ENCODE measurements around the gene GBX1.

GBX1 gene

DNA sequence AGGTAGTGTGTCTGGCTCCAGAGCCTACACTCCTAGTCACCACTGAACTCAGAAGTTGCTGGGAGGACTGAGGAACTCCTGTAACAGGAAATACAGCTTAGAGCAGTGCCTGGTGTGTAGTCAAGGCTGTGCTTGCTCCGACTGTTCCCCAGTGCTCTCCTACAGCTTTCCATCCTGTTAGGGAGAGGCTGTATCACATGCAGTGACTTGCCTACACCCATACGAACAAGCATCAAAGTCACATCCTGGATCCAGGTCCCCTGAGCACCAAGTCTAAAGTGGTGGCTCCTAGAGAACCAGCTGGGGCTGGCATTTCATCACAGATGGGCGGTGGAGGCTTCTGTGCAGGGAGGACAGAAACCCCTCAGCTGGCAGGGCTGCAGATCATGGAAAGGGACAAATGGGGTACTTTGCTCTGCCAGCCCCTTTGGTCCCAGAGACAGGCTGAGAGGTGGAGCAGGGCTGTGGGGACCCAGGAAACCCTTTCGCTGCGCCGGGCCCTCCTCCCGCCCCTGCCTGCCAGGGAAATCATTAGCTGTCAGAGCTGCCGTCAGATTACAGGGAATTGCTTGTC is 11.9 kb upstream of the GBX1 start:
- Histone ChIP-seq H3K36me3 (ENCODE audit: control insufficient read depth, insufficient read depth, low read length) (no peaks in the 10 kb centered on the region), H3K4me2 (ENCODE audit: low read length) (no peak overlapping the region), H3K27ac (no peak overlapping the region), H3K79me2 (no peaks in the 10 kb centered on the region), H3K9me3 (ENCODE audit: control insufficient read depth, low read length) (no peaks in the 10 kb centered on the region), H3K4me1 (peaks cover 5% of the 10 kb centered on the region), H3K27me3 (ENCODE audit: control insufficient read depth, insufficient read depth, low read length) (no peaks in the 10 kb centered on the region), H3K4me3 (ENCODE audit: low read depth, low read length) (no peak overlapping the region), H2AFZ (no peak overlapping the region), H3K9ac (no peak overlapping the region)
- TF ChIP-seq, protein P1, sequence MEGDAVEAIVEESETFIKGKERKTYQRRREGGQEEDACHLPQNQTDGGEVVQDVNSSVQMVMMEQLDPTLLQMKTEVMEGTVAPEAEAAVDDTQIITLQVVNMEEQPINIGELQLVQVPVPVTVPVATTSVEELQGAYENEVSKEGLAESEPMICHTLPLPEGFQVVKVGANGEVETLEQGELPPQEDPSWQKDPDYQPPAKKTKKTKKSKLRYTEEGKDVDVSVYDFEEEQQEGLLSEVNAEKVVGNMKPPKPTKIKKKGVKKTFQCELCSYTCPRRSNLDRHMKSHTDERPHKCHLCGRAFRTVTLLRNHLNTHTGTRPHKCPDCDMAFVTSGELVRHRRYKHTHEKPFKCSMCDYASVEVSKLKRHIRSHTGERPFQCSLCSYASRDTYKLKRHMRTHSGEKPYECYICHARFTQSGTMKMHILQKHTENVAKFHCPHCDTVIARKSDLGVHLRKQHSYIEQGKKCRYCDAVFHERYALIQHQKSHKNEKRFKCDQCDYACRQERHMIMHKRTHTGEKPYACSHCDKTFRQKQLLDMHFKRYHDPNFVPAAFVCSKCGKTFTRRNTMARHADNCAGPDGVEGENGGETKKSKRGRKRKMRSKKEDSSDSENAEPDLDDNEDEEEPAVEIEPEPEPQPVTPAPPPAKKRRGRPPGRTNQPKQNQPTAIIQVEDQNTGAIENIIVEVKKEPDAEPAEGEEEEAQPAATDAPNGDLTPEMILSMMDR (IDR thresholded peaks at IDR 0.05), result no peak

DNA sequence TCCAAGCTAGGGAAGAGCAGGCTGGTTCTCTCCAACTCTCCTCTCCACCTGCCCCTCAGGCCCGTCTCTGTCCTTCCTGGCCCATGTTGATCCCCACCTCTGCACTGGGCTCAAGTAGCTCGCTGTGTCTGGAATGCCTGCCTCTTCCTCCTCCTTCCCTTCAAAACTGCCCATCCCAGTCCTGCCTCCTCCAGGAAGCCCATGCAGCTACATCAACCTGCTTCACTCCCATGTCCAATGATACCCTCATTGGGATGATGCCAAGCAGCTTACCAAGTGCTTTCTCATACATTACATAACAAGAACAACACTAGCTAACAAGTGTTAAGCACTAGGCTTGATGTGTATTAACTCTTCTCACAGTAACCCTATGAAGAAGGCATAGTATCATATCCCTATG is 11.3 kb upstream of the GBX1 start:
- Histone ChIP-seq H3K4me1 (peaks cover 5% of the 10 kb centered on the region), H3K27me3 (ENCODE audit: control insufficient read depth, insufficient read depth, low read length) (no peaks in the 10 kb centered on the region)
- TF ChIP-seq, protein P1 (IDR thresholded peaks at IDR 0.05), result no peak

DNA sequence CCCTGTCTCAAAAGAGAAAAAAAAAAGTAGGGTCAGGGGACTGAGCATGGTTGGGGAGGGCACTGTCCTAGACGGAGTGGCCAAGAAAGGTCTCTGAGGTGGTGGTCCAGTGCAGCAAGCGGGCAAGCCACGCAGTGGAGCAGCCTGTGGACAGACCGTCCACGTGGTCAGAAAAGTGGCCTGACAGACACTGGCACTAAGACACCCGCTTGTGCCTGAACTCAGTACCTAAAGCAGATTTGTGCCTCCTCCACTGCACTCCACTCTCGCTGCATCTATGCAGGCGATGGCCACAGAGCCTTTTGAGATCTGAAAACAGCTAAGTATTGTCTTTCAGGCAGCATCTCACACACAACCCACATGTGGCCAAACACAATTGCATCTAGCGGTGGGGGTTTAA is 10.7 kb upstream of the GBX1 start:
- Histone ChIP-seq H2AFZ (no peak overlapping the region), H3K79me2 (no peaks in the 10 kb centered on the region), H3K4me2 (ENCODE audit: low read length) (no peak overlapping the region), H3K9ac (no peak overlapping the region), H3K9me3 (ENCODE audit: control insufficient read depth, low read length) (no peaks in the 10 kb centered on the region), H3K4me1 (peaks cover 5% of the 10 kb centered on the region), H3K4me3 (ENCODE audit: low read depth, low read length) (no peak overlapping the region), H3K27ac (no peak overlapping the region), H3K27me3 (ENCODE audit: control insufficient read depth, insufficient read depth, low read length) (no peaks in the 10 kb centered on the region), H3K36me3 (ENCODE audit: control insufficient read depth, insufficient read depth, low read length) (no peaks in the 10 kb centered on the region)
- TF ChIP-seq, protein P1 (IDR thresholded peaks at IDR 0.05), result no peak

More for the DNA sequence above, 11.3 kb upstream of the GBX1 start:
- no peak overlapping the region for H2AFZ ChIP-seq
- no peaks in the 10 kb centered on the region for H3K36me3 ChIP-seq (ENCODE audit: control insufficient read depth, insufficient read depth, low read length)
- no peak overlapping the region for H3K27ac ChIP-seq
- H3K4me3 ChIP-seq (ENCODE audit: low read depth, low read length), result no peak overlapping the region
- no peak overlapping the region for H3K4me2 ChIP-seq (ENCODE audit: low read length)
- H3K9me3 ChIP-seq (ENCODE audit: control insufficient read depth, low read length), result no peaks in the 10 kb centered on the region
- no peaks in the 10 kb centered on the region for H3K79me2 ChIP-seq
- H3K9ac ChIP-seq, result no peak overlapping the region

DNA sequence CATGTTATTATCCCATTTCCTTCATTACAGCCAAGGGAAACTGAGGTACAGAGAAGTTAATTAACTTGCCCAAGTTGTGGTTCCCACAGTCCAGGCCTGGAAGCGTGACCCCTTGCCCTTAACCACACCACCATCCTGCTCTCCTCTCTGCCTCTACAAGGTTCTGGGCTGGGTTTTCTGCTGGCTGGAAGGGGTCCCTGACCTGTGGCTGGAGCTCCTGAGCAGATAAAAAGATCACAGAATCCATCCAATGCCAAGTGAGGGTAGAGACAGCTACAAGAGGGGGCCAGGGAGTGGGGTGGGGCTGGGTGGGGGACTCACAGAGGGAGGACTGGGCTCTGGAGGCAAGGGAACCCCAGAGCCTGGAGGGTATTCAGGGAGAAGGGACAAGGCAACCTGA is 9.8 kb upstream of the GBX1 start:
- H3K4me2 ChIP-seq (ENCODE audit: low read length), result no peak overlapping the region
- TF ChIP-seq, protein P1 (IDR thresholded peaks at IDR 0.05), result no peak
- no peak overlapping the region for H3K9ac ChIP-seq
- H3K9me3 ChIP-seq (ENCODE audit: control insufficient read depth, low read length), result no peaks in the 10 kb centered on the region
- no peaks in the 10 kb centered on the region for H3K36me3 ChIP-seq (ENCODE audit: control insufficient read depth, insufficient read depth, low read length)
- no peaks in the 10 kb centered on the region for H3K79me2 ChIP-seq
- H3K4me3 ChIP-seq (ENCODE audit: low read depth, low read length), result no peak overlapping the region
- no peak overlapping the region for H3K27ac ChIP-seq
- no peak overlapping the region for H2AFZ ChIP-seq
- no peaks in the 10 kb centered on the region for H3K27me3 ChIP-seq (ENCODE audit: control insufficient read depth, insufficient read depth, low read length)
- H3K4me1 ChIP-seq, result peaks cover 5% of the 10 kb centered on the region

DNA sequence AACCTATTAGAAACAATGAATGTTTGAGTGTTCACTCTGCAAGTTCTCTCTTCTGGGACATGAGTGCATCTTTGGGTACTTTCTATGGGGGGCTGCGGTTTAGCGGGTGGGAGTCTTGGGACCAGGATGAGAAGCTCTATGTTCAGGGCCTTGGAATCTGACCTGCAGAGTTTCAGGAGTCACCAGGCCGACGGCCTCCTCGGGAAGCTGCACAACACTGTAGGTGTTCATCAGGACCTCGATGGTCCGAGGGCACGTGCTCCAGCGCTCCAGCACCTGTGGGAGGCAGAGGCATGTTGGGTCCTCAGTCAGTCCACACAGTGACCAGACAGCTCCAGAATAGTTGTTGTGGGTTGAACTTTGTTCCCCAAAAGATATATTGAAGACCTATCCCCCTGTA is 8.9 kb upstream of the GBX1 start:
- Histone ChIP-seq H3K4me1 (peaks cover 5% of the 10 kb centered on the region), H3K27ac (no peak overlapping the region), H3K9me3 (ENCODE audit: control insufficient read depth, low read length) (no peaks in the 10 kb centered on the region), H3K36me3 (ENCODE audit: control insufficient read depth, insufficient read depth, low read length) (no peaks in the 10 kb centered on the region), H3K4me2 (ENCODE audit: low read length) (no peak overlapping the region), H3K4me3 (ENCODE audit: low read depth, low read length) (no peak overlapping the region), H3K27me3 (ENCODE audit: control insufficient read depth, insufficient read depth, low read length) (no peaks in the 10 kb centered on the region), H3K9ac (no peak overlapping the region), H3K79me2 (no peaks in the 10 kb centered on the region), H2AFZ (no peak overlapping the region)
- TF ChIP-seq, protein P1 (IDR thresholded peaks at IDR 0.05), result no peak

Measured in parathyroid adenoma (tissue), 2 donors.